GM23338 (cell line): ENCODE measurements around the gene ATP5PO. TPM values are rescaled to one million over a fixed set of nuclear protein-coding genes. Genes with fewer than 3 reads are reported as not detected.

ENCODE experiments used
- ATAC-seq: fragments of 200-7000 bp; cut with Tn5 transposase; 3 replicates; pipeline ENCODE4 v1.9.1; 2020
- DNase-seq: peaks from one replicate; pipeline ENCODE4 v3.0.0-alpha.2; 2015; ENCODE audit warnings: low spot score
- H2AFZ ChIP-seq: fragments of 200-600 bp; sonication (generic); 2 replicates; pipeline ENCODE4 v1.8.0; 2016; ENCODE audit warnings: antibody characterized with exemption, mild to moderate bottlenecking, moderate library complexity
- H3F3A ChIP-seq: fragments of 200-600 bp; sonication (generic); replicated peaks from 2 replicates; pipeline ENCODE4 v1.8.0; 2017; ENCODE audit warnings: antibody characterized with exemption, mixed run types, low read depth
- H3K27ac ChIP-seq: fragments of 200-600 bp; sonication (generic); 2 replicates; pipeline ENCODE4 v1.6.1; 2016; ENCODE audit warnings: low read depth
- H3K27me3 ChIP-seq: fragments of 200-600 bp; sonication (generic); 2 replicates; pipeline ENCODE4 v1.8.0; 2016; ENCODE audit warnings: mild to moderate bottlenecking, mixed run types, moderate library complexity; ENCODE audit not compliant: insufficient read depth
- H3K36me3 ChIP-seq: fragments of 200-600 bp; sonication (generic); 2 replicates; pipeline ENCODE4 v1.8.0; 2016; ENCODE audit warnings: mild to moderate bottlenecking; ENCODE audit not compliant: insufficient read depth
- H3K4me1 ChIP-seq: fragments of 200-600 bp; sonication (generic); 2 replicates; pipeline ENCODE4 v1.8.0; 2016; ENCODE audit warnings: mild to moderate bottlenecking, moderate library complexity; ENCODE audit not compliant: insufficient read depth
- H3K4me2 ChIP-seq: fragments of 200-600 bp; sonication (generic); 2 replicates; pipeline ENCODE4 v1.7.1; 2017; ENCODE audit warnings: mixed run types
- H3K4me3 ChIP-seq: fragments of 200-600 bp; sonication (generic); 2 replicates; pipeline ENCODE4 v1.6.1; 2016; ENCODE audit warnings: mixed run types
- H3K79me2 ChIP-seq: fragments of 200-600 bp; sonication (generic); replicated peaks from 2 replicates; pipeline ENCODE4 v1.8.0; 2017; ENCODE audit warnings: mild to moderate bottlenecking; ENCODE audit not compliant: insufficient read depth
- H3K9me2 ChIP-seq: fragments of 200-600 bp; sonication (generic); 2 replicates; pipeline ENCODE4 v1.8.0; 2017; ENCODE audit not compliant: insufficient read depth
- H4K20me1 ChIP-seq: fragments of 200-600 bp; sonication (generic); replicated peaks from 2 replicates; pipeline ENCODE4 v1.8.0; 2017; ENCODE audit warnings: mild to moderate bottlenecking; ENCODE audit not compliant: insufficient read depth
- H3K27ac Mint-ChIP-seq: 2 replicates; pipeline ENCODE4 v1.8.0; 2020; ENCODE audit warnings: inconsistent platforms, mild to moderate bottlenecking, moderate library complexity, mixed read lengths
- H3K27me3 Mint-ChIP-seq: 3 replicates; pipeline ENCODE4 v1.8.0; 2022; ENCODE audit warnings: low read depth, mild to moderate bottlenecking, moderate library complexity, mixed read lengths, inconsistent platforms; ENCODE audit not compliant: insufficient read depth, poor library complexity
- H3K36me3 Mint-ChIP-seq: 3 replicates; pipeline ENCODE4 v1.8.0; 2021; ENCODE audit warnings: low read depth, mild to moderate bottlenecking, inconsistent platforms, moderate library complexity, mixed read lengths
- H3K4me1 Mint-ChIP-seq: 3 replicates; pipeline ENCODE4 v1.8.0; 2020; ENCODE audit warnings: mild to moderate bottlenecking, inconsistent platforms, mixed read lengths
- H3K4me3 Mint-ChIP-seq: 3 replicates; pipeline ENCODE4 v1.8.0; 2021; ENCODE audit warnings: moderate library complexity, mild to moderate bottlenecking, inconsistent platforms, mixed read lengths
- H3K9me3 Mint-ChIP-seq: 3 replicates; pipeline ENCODE4 v1.8.0; 2020; ENCODE audit warnings: moderate library complexity, mild to moderate bottlenecking, inconsistent platforms, mixed read lengths
- CREB1 ChIP-seq: fragments of 250-450 bp; sonication (Bioruptor Pico); IDR thresholded peaks from 2 replicates; pipeline ENCODE4 v1.5.0; 2020; ENCODE audit warnings: low read depth, mild to moderate bottlenecking, moderate library complexity
- CTCF ChIP-seq, 2 experiments: fragments of 200-600 bp in 1 of 2; sonication (generic) in 1 of 2; conservative IDR thresholded peaks; 2 replicates each; pipeline versions ENCODE4 v1.5.1 to v1.6.1; 2016 to 2017; ENCODE audit warnings: antibody characterized with exemption in 2 of 2, low read depth in 2 of 2, mild to moderate bottlenecking in 2 of 2, moderate library complexity in 1 of 2
- EZH2 ChIP-seq: fragments of 200-600 bp; sonication (generic); IDR thresholded peaks from one replicate; pipeline ENCODE4 v1.8.0; 2017; ENCODE audit warnings: antibody characterized with exemption, mild to moderate bottlenecking, low read depth; ENCODE audit not compliant: unreplicated experiment
- JUNB ChIP-seq: IDR thresholded peaks from one replicate; pipeline ENCODE4 v1.6.1; 2016; ENCODE audit warnings: antibody characterized with exemption; ENCODE audit not compliant: unreplicated experiment
- NANOG ChIP-seq: IDR thresholded peaks from 2 replicates; pipeline ENCODE4 v1.6.1; 2016; ENCODE audit warnings: antibody characterized with exemption, borderline replicate concordance
- POLR2AphosphoS5 ChIP-seq: IDR thresholded peaks from 2 replicates; pipeline ENCODE4 v1.6.1; 2016; ENCODE audit warnings: antibody characterized with exemption, low read depth
- STAT1 ChIP-seq: IDR thresholded peaks from one replicate; pipeline ENCODE4 v1.6.1; 2016; ENCODE audit warnings: antibody characterized with exemption; ENCODE audit not compliant: unreplicated experiment
- ZNF114 ChIP-seq: fragments of 250-450 bp; sonication (Bioruptor Pico); IDR thresholded peaks from 2 replicates; pipeline ENCODE4 v1.5.0; 2020; ENCODE audit warnings: mild to moderate bottlenecking, moderate library complexity
- ZNF331 ChIP-seq: fragments of 250-450 bp; sonication (Bioruptor Pico); IDR thresholded peaks from 2 replicates; pipeline ENCODE4 v1.5.0; 2020; ENCODE audit warnings: low read depth, mild to moderate bottlenecking, moderate library complexity
- ZNF462 ChIP-seq: fragments of 250-450 bp; sonication (Bioruptor Pico); IDR thresholded peaks from 2 replicates; pipeline ENCODE4 v1.5.0; 2020; ENCODE audit warnings: mild to moderate bottlenecking, moderate library complexity
- polyA plus RNA-seq: library from polyadenylated mRNA; unstranded; fragments of >200 nt; fragmentation: Nextera tagmentation; extraction: Ambion mirVana; gene quantifications from 2 replicates; pipeline ENCODE4 v1.2.1, GENCODE V29; 2016
- total RNA-seq: library from RNA; depleted of rRNA; stranded (reverse); fragments of >200 nt; shearing (Covaris generic); gene quantifications from 2 replicates; pipeline ENCODE4 v1.2.3, GENCODE V29; 2014

ATP5PO gene
- total and polyA plus RNA-seq, 2 experiments from 2014 or later = 244 to 522 TPM

- DNase-seq (no peak), ATAC-seq (no peak)
- Histone ChIP-seq H3K36me3 (no peaks in the 10 kb centered on the region), H3K27me3 (no peaks in the 10 kb centered on the region), H3K4me2 (no peak overlapping the region), H3K79me2 (no peaks in the 10 kb centered on the region), H3K27ac (no peak overlapping the region), H3K9me2 (peaks cover 5% of the 10 kb centered on the region; the same call in 1 of the 2 replicates), H3F3A (no peaks in the 10 kb centered on the region), H4K20me1 (no peaks in the 10 kb centered on the region), H2AFZ (0 out of 2 replicates have a peak overlapping the region, but pooled peaks have one; percentile 23), H3K4me3 (no peak overlapping the region), H3K4me1 (peaks cover 7% of the 10 kb centered on the region)
- no peaks in the 10 kb centered on the region for H3K36me3 Mint-ChIP-seq
- H3K9me3 Mint-ChIP-seq = no peaks in the 10 kb centered on the region
- no peak overlapping the region for H3K4me3 Mint-ChIP-seq
- no peak overlapping the region for H3K27ac Mint-ChIP-seq
- no peaks in the 10 kb centered on the region for H3K27me3 Mint-ChIP-seq
- peaks cover 13% of the 10 kb centered on the region for H3K4me1 Mint-ChIP-seq
- TF ChIP-seq JUNB = no peak
- TF ChIP-seq ZNF114 = no peak
Measured at GRCh38 chr21:33885172-33885514, 30.5 kb downstream of the ATP5PO start.

GRCh38 chr21:33884376-33885171 is 31.0 kb downstream of the ATP5PO start:
- peak overlapping the region; percentile 23; the same call in 1 of the 2 replicates for H2AFZ ChIP-seq
- DNase-seq (no peak), ATAC-seq (peak; percentile 35; the same call in 2 of the 3 replicates)
- Mint-ChIP-seq H3K4me3 (no peak overlapping the region), H3K27ac (0 out of 2 replicates have a peak overlapping the region, but pooled peaks have one; percentile 10), H3K27me3 (no peaks in the 10 kb centered on the region), H3K4me1 (peaks cover 13% of the 10 kb centered on the region), H3K9me3 (no peaks in the 10 kb centered on the region), H3K36me3 (no peaks in the 10 kb centered on the region)
- H3K4me3 ChIP-seq = no peak overlapping the region
- no peaks in the 10 kb centered on the region for H3K27me3 ChIP-seq
- no peaks in the 10 kb centered on the region for H3F3A ChIP-seq
- no peak overlapping the region; the same call in 1 of the 2 replicates for H3K27ac ChIP-seq
- no peaks in the 10 kb centered on the region for H4K20me1 ChIP-seq
- H3K9me2 ChIP-seq = peaks cover 8% of the 10 kb centered on the region; the same call in 1 of the 2 replicates
- no peak overlapping the region for H3K4me2 ChIP-seq
- H3K4me1 ChIP-seq = peaks cover 7% of the 10 kb centered on the region
- no peaks in the 10 kb centered on the region for H3K36me3 ChIP-seq
- H3K79me2 ChIP-seq = no peaks in the 10 kb centered on the region
- TF ChIP-seq CTCF (conservative IDR thresholded peaks at IDR 0.05; ENCODE audit: low read depth in 2 of 2) = no peak
- TF ChIP-seq EZH2 = no peak
- no peak for TF ChIP-seq ZNF331 (CRISPR knock-in tag)
- TF ChIP-seq CREB1 (CRISPR knock-in tag) = no peak
- no peak for TF ChIP-seq NANOG
- no peak for TF ChIP-seq STAT1
- TF ChIP-seq ZNF114 = no peak
- TF ChIP-seq POLR2AphosphoS5 = no peak
- TF ChIP-seq ZNF462 = no peak
